ENCODE measurements around the gene MT1G.

DNA sequence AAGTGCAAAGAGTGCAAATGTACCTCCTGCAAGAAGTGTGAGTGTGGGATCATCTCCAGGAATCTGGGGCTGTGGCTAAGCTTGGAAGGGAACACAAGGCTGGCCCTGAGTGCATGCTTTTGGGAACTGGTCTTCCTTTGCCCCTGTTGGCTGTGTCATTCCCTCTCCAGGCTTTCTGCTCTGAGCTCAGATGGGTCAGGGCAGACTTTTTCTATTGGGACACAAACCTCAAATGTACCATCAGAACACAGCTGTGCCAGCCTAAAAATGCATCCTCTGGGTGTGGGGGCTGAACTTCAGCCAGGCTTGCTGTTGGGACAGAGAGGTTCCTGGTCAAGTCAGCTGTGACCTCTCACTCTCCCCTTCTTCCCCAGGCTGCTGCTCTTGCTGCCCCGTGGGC lies 15.3 kb downstream of the MT1G start:
- TF ChIP-seq EZH2phosphoT487 (IDR thresholded peaks at IDR 0.05; ENCODE audit: borderline replicate concordance): no peak
- TF ChIP-seq, protein P1, sequence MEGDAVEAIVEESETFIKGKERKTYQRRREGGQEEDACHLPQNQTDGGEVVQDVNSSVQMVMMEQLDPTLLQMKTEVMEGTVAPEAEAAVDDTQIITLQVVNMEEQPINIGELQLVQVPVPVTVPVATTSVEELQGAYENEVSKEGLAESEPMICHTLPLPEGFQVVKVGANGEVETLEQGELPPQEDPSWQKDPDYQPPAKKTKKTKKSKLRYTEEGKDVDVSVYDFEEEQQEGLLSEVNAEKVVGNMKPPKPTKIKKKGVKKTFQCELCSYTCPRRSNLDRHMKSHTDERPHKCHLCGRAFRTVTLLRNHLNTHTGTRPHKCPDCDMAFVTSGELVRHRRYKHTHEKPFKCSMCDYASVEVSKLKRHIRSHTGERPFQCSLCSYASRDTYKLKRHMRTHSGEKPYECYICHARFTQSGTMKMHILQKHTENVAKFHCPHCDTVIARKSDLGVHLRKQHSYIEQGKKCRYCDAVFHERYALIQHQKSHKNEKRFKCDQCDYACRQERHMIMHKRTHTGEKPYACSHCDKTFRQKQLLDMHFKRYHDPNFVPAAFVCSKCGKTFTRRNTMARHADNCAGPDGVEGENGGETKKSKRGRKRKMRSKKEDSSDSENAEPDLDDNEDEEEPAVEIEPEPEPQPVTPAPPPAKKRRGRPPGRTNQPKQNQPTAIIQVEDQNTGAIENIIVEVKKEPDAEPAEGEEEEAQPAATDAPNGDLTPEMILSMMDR (conservative IDR thresholded peaks at IDR 0.05; ENCODE audit: low read length): no peak

Data from Loucy (cell line).